SK-N-SH (cell line): Measurements from ENCODE around the gene UBXN10. TPM values are rescaled to one million over a fixed set of nuclear protein-coding genes. Genes with fewer than 3 reads are reported as not detected.

Experiments used
- CTCF ChIA-PET: fragments of 300-600, 350-600 bp; formaldehyde crosslinking; extraction: SDS; loops from one replicate; lab custom pipeline; 2021; lab: Yijun Ruan, JAX
- POLR2A ChIA-PET: fragments of 350-600 bp; sonication (Branson Sonifier 250); formaldehyde crosslinking; extraction: SDS; loops from one replicate; lab custom pipeline; 2020; ENCODE audit warnings: antibody characterized with exemption, inconsistent platforms; lab: Yijun Ruan, JAX
- DNase-seq: peaks from one replicate; pipeline ENCODE4 v3.0.0; 2012
- H2AFZ ChIP-seq: fragments of 200-600 bp; sonication (generic); 2 replicates; pipeline ENCODE4 v1.8.1; 2016; ENCODE audit warnings: antibody characterized with exemption, mild to moderate bottlenecking, low read depth
- H3F3A ChIP-seq: fragments of 200-600 bp; sonication (generic); replicated peaks from 2 replicates; pipeline ENCODE3; 2016; ENCODE audit warnings: antibody characterized with exemption, mild to moderate bottlenecking; ENCODE audit not compliant: insufficient read depth
- H3K27ac ChIP-seq, 2 experiments: fragments of 200-500 bp in 1 of 2; fragments of 200-600 bp in 1 of 2; sonication (Bioruptor generic) in 1 of 2; sonication (generic), shearing (Covaris generic) in 1 of 2; 2 replicates each; pipeline versions ENCODE4 v1.5.1 to v1.6.1; 2014 to 2016; ENCODE audit warnings: low read depth in 2 of 2, inconsistent platforms in 1 of 2, low read length in 1 of 2, mild to moderate bottlenecking in 1 of 2, mixed read lengths in 1 of 2
- H3K27me3 ChIP-seq: fragments of 200-600 bp; sonication (generic), shearing (Covaris generic); 2 replicates; pipeline ENCODE4 v1.6.1; 2016; ENCODE audit warnings: mixed run types; ENCODE audit not compliant: insufficient read depth
- H3K36me3 ChIP-seq, 2 experiments: fragments of 200-500 bp in 1 of 2; fragments of 200-600 bp in 1 of 2; sonication (Bioruptor generic) in 1 of 2; sonication (generic) in 1 of 2; replicated peaks in 1 of 2; 2 replicates each; pipeline versions ENCODE3 to v1.5.1; 2014 to 2016; ENCODE audit warnings: low read length in 1 of 2, mild to moderate bottlenecking in 1 of 2; ENCODE audit not compliant: insufficient read depth in 2 of 2, control insufficient read depth in 1 of 2
- H3K4me1 ChIP-seq, 2 experiments: fragments of 200-500 bp in 1 of 2; fragments of 200-600 bp in 1 of 2; sonication (Bioruptor generic) in 1 of 2; sonication (generic), shearing (Covaris generic) in 1 of 2; 2 replicates each; pipeline versions ENCODE4 v1.5.1 to v1.6.1; 2014 to 2016; ENCODE audit warnings: low read depth in 1 of 2, low read length in 1 of 2, mixed run types in 1 of 2; ENCODE audit not compliant: insufficient read depth in 2 of 2, control insufficient read depth in 1 of 2
- H3K4me2 ChIP-seq: fragments of 200-600 bp; sonication (generic), shearing (Covaris generic); 2 replicates; pipeline ENCODE4 v1.6.1; 2017; ENCODE audit warnings: mixed run types
- H3K4me3 ChIP-seq, 2 experiments: fragments of 200-500 bp in 1 of 2; fragments of 200-600 bp in 1 of 2; sonication (Bioruptor generic) in 1 of 2; sonication (generic), shearing (Covaris generic) in 1 of 2; 2 replicates each; pipeline versions ENCODE4 v1.5.1 to v1.8.1; 2014 to 2016; ENCODE audit warnings: low read depth in 2 of 2, inconsistent platforms in 1 of 2, low read length in 1 of 2, mild to moderate bottlenecking in 1 of 2, mixed read lengths in 1 of 2, moderate library complexity in 1 of 2
- H3K79me2 ChIP-seq: fragments of 200-600 bp; sonication (generic); 2 replicates; pipeline ENCODE4 v1.8.1; 2017; ENCODE audit warnings: mild to moderate bottlenecking; ENCODE audit not compliant: insufficient read depth
- H3K9ac ChIP-seq: fragments of 200-600 bp; sonication (generic); 2 replicates; pipeline ENCODE4 v1.6.1; 2017; ENCODE audit warnings: mixed run types
- H3K9me2 ChIP-seq: fragments of 200-600 bp; sonication (generic); 2 replicates; pipeline ENCODE4 v1.6.1; 2017; ENCODE audit warnings: mixed run types
- H3K9me3 ChIP-seq: fragments of 200-600 bp; sonication (generic); 2 replicates; pipeline ENCODE4 v1.6.1; 2017; ENCODE audit warnings: mixed run types, mild to moderate bottlenecking, moderate library complexity
- H4K20me1 ChIP-seq: fragments of 200-600 bp; sonication (generic); 2 replicates; pipeline ENCODE4 v1.6.1; 2017; ENCODE audit warnings: mild to moderate bottlenecking, mixed run types; ENCODE audit not compliant: insufficient read depth
- CHD2 ChIP-seq: fragments of 150-350 bp; IDR thresholded peaks from 2 replicates; pipeline ENCODE4 v1.6.1; 2018; ENCODE audit warnings: low read length; ENCODE audit not compliant: partially characterized antibody
- IRF3 ChIP-seq: fragments of 150-350 bp; IDR thresholded peaks from 2 replicates; pipeline ENCODE4 v1.6.1; 2016; ENCODE audit warnings: mild to moderate bottlenecking, low read depth, low read length
- NFIC ChIP-seq: IDR thresholded peaks from 2 replicates; pipeline ENCODE4 v1.4.0; 2012; ENCODE audit warnings: borderline replicate concordance
- POLR2AphosphoS5 ChIP-seq: IDR thresholded peaks from 2 replicates; pipeline ENCODE4 v1.6.1; 2012; ENCODE audit warnings: low read depth, low read length
- RCOR1 ChIP-seq: fragments of 150-350 bp; IDR thresholded peaks from 2 replicates; pipeline ENCODE4 v1.6.1; 2017; ENCODE audit warnings: antibody characterized with exemption, low read length
- REST ChIP-seq: IDR thresholded peaks from 2 replicates; pipeline ENCODE4 v1.6.1; 2012; ENCODE audit warnings: mild to moderate bottlenecking, low read depth, low read length, moderate library complexity
- TEAD4 ChIP-seq: IDR thresholded peaks from 2 replicates; pipeline ENCODE4 v1.4.0; 2012; ENCODE audit warnings: mild to moderate bottlenecking, borderline replicate concordance; ENCODE audit not compliant: insufficient read depth
- USF2 ChIP-seq: fragments of 150-350 bp; IDR thresholded peaks from 2 replicates; pipeline ENCODE4 v1.6.1; 2017; ENCODE audit warnings: antibody characterized with exemption, low read length, low read depth, borderline replicate concordance
- ZBTB33 ChIP-seq: IDR thresholded peaks from 2 replicates; pipeline ENCODE4 v1.4.0; 2012; ENCODE audit warnings: low read depth, borderline replicate concordance
- WGBS: methylation state at CpG from one replicate; pipeline ENCODE4 v1.1.6; 2017; ENCODE audit warnings: low lambda C conversion rate; 5-methylcytosine and 5-hydroxymethylcytosine counted together
- polyA plus RNA-seq, 3 experiments: library from polyadenylated mRNA; depleted of rRNA; stranded (reverse); fragments of >200 nt; gene quantifications; 2 replicates each; pipeline ENCODE4 v1.2.3, GENCODE V29; 2012

UBXN10 gene
- polyA plus RNA-seq, 1 of the 3 experiments (the other 2 are of a cell fraction): not detected

- POLR2A ChIA-PET: no interaction called here
- no peak overlapping the region for H3K4me2 ChIP-seq
- DNase-seq: no peak
- H3K79me2 ChIP-seq: no peaks in the 10 kb centered on the region
- no peak overlapping the region for H2AFZ ChIP-seq
- no peaks in the 10 kb centered on the region for H3K9me2 ChIP-seq
- H3K4me1 ChIP-seq: no peaks in the 10 kb centered on the region
- H3K36me3 ChIP-seq: no peaks in the 10 kb centered on the region
- H3K27me3 ChIP-seq: peaks cover 21% of the 10 kb centered on the region; the same call in 1 of the 2 replicates
- TF ChIP-seq CHD2: no peak
- H4K20me1 ChIP-seq: no peaks in the 10 kb centered on the region
- no peak overlapping the region for H3K4me3 ChIP-seq
- H3K9ac ChIP-seq: no peak overlapping the region
- CTCF ChIA-PET: interaction anchor here (2.2 kb wide), 1 partner anchor 14 kb away, joined by 10 read pairs; no protein-coding TSS in a partner anchor
- no peaks in the 10 kb centered on the region for H3F3A ChIP-seq
- 26% methylated on average over 3 of the region's 3 CpGs for WGBS
- H3K27ac ChIP-seq: no peak overlapping the region
- H3K9me3 ChIP-seq: no peaks in the 10 kb centered on the region
These were observed 13.5 kb downstream of the UBXN10 start for GRCh38 chr1:20199403-20199802.

- H3K4me1 ChIP-seq: no peaks in the 10 kb centered on the region
- H3K9me2 ChIP-seq: no peaks in the 10 kb centered on the region
- DNase-seq: no peak
- H3K9ac ChIP-seq: no peak overlapping the region
- 18% methylated on average over 2 of the region's 2 CpGs for WGBS
- H2AFZ ChIP-seq: no peak overlapping the region
- no peaks in the 10 kb centered on the region for H4K20me1 ChIP-seq
- H3K27ac ChIP-seq: no peak overlapping the region
- peaks cover 21% of the 10 kb centered on the region; the same call in 1 of the 2 replicates for H3K27me3 ChIP-seq
- H3F3A ChIP-seq: no peaks in the 10 kb centered on the region
- no peak overlapping the region for H3K4me2 ChIP-seq
- H3K79me2 ChIP-seq: no peaks in the 10 kb centered on the region
- H3K36me3 ChIP-seq: no peaks in the 10 kb centered on the region
- no peak overlapping the region for H3K4me3 ChIP-seq
- POLR2A ChIA-PET: no interaction called here
- no peak for TF ChIP-seq TEAD4
- TF ChIP-seq USF2: no peak
- no peak for TF ChIP-seq POLR2AphosphoS5
- TF ChIP-seq NFIC: no peak
- TF ChIP-seq RCOR1: no peak
- TF ChIP-seq REST: no peak
- no peak for TF ChIP-seq ZBTB33
- TF ChIP-seq IRF3: no peak
- CTCF ChIA-PET: interaction anchor here (2.2 kb wide), 1 partner anchor 13 kb away, joined by 10 read pairs; no protein-coding TSS in a partner anchor
- no peaks in the 10 kb centered on the region for H3K9me3 ChIP-seq
These were observed 13.9 kb downstream of the UBXN10 start for GRCh38 chr1:20199840-20200239.
